Activated naive CD8-positive, alpha-beta T cell treated with anti-CD3 and anti-CD28 coated beads, Interleukin-2, amount 50 U/mL, for 24 hours (primary cell): ENCODE data around the gene TRIM15.
"Not testable (repeated sequence)": the region's sequence is repeated elsewhere in the genome, so short reads cannot be mapped to it uniquely, and the experiment has no call there.

Experiments
- ATAC-seq: fragments of 150-1000 bp; cut with Tn5 transposase; one replicate; pipeline ENCODE4 v1.10.0; 2021
- DNase-seq: peaks from one replicate; pipeline ENCODE4 v3.0.0; 2021
- H3K27ac Mint-ChIP-seq: one replicate; pipeline ENCODE4 v1.8.0; 2021; ENCODE audit warnings: mild to moderate bottlenecking, mixed read lengths
- H3K27me3 Mint-ChIP-seq: one replicate; pipeline ENCODE4 v1.8.0; 2021; ENCODE audit warnings: mixed read lengths
- H3K36me3 Mint-ChIP-seq: one replicate; pipeline ENCODE4 v1.8.0; 2021; ENCODE audit warnings: low read depth, mixed read lengths
- H3K4me1 Mint-ChIP-seq: one replicate; pipeline ENCODE4 v1.8.0; 2021; ENCODE audit warnings: mixed read lengths
- H3K4me3 Mint-ChIP-seq: one replicate; pipeline ENCODE4 v1.8.0; 2021; ENCODE audit warnings: mild to moderate bottlenecking, moderate library complexity, mixed read lengths
- H3K9me3 Mint-ChIP-seq: one replicate; pipeline ENCODE4 v1.8.0; 2021; ENCODE audit warnings: mixed read lengths

The TRIM15 gene

GRCh38 chr6:30163090-30163917 lies at the start of gene TRIM15:
Gene TRIM15 (plus strand): TSS chr6:30163546. CDS start chr6:30163685, 139 bp downstream.
- no peak within 1 kb of the TSS for H3K27ac Mint-ChIP-seq
- H3K36me3 Mint-ChIP-seq = no peaks in the 10 kb centered on the region
- H3K27me3 Mint-ChIP-seq = peaks cover 21% of the 10 kb centered on the region
- no peaks in the 10 kb centered on the region for H3K9me3 Mint-ChIP-seq
- peak; percentile 76 for ATAC-seq
- H3K4me3 Mint-ChIP-seq = no peak within 1 kb of the TSS
- peaks cover 23% of the 10 kb centered on the region for H3K4me1 Mint-ChIP-seq
- DNase-seq = peak; percentile 61

- Mint-ChIP-seq H3K36me3 (no peaks in the 10 kb centered on the region), H3K27ac (no peak overlapping the region), H3K27me3 (peaks cover 54% of the 10 kb centered on the region), H3K9me3 (no peaks in the 10 kb centered on the region), H3K4me1 (peaks cover 13% of the 10 kb centered on the region), H3K4me3 (peak overlapping the region; percentile 4)
- DNase-seq = no peak
- ATAC-seq = no peak
Measured at GRCh38 chr6:30113841-30114240, 49.5 kb upstream of the TRIM15 start.

- H3K27me3 Mint-ChIP-seq = peaks cover 39% of the 10 kb centered on the region
- DNase-seq (no peak), ATAC-seq (no peak)
- no peaks in the 10 kb centered on the region for H3K36me3 Mint-ChIP-seq
- H3K27ac Mint-ChIP-seq = no peak overlapping the region
- peaks cover 13% of the 10 kb centered on the region for H3K4me1 Mint-ChIP-seq
- H3K9me3 Mint-ChIP-seq = no peaks in the 10 kb centered on the region
- no peak overlapping the region for H3K4me3 Mint-ChIP-seq
Measured at GRCh38 chr6:30116724-30117123, 46.6 kb upstream of the TRIM15 start.

GRCh38 chr6:30118691-30119090 lies 44.7 kb upstream of the TRIM15 start:
- not testable (repeated sequence) for DNase-seq, H3K4me3 Mint-ChIP-seq, ATAC-seq, H3K4me1 Mint-ChIP-seq, H3K9me3 Mint-ChIP-seq, H3K36me3 Mint-ChIP-seq, H3K27ac Mint-ChIP-seq
- peaks cover 26% of the 10 kb centered on the region for H3K27me3 Mint-ChIP-seq

GRCh38 chr6:30121446-30122366 lies 41.6 kb upstream of the TRIM15 start:
- Mint-ChIP-seq H3K27me3 (peaks cover 21% of the 10 kb centered on the region), H3K27ac (no peak overlapping the region), H3K4me1 (no peaks in the 10 kb centered on the region), H3K36me3 (no peaks in the 10 kb centered on the region), H3K9me3 (no peaks in the 10 kb centered on the region), H3K4me3 (no peak overlapping the region)
- no peak for DNase-seq
- ATAC-seq = no peak

GRCh38 chr6:30122515-30122914 lies 40.8 kb upstream of the TRIM15 start:
- no peak for ATAC-seq
- peaks cover 29% of the 10 kb centered on the region for H3K27me3 Mint-ChIP-seq

GRCh38 chr6:30127238-30128093 lies 35.9 kb upstream of the TRIM15 start:
- Mint-ChIP-seq H3K9me3 (no peaks in the 10 kb centered on the region), H3K36me3 (no peaks in the 10 kb centered on the region), H3K4me3 (no peak overlapping the region), H3K4me1 (peaks cover 21% of the 10 kb centered on the region), H3K27me3 (peaks cover 63% of the 10 kb centered on the region), H3K27ac (no peak overlapping the region)
- ATAC-seq (no peak), DNase-seq (no peak)

More at GRCh38 chr6:30122515-30122914, 40.8 kb upstream of the TRIM15 start:
- Mint-ChIP-seq H3K9me3 (no peaks in the 10 kb centered on the region), H3K4me3 (no peak overlapping the region), H3K36me3 (no peaks in the 10 kb centered on the region), H3K27ac (no peak overlapping the region), H3K4me1 (no peaks in the 10 kb centered on the region)
- no peak for DNase-seq

- Mint-ChIP-seq H3K9me3 (no peaks in the 10 kb centered on the region), H3K27ac (no peak overlapping the region), H3K4me1 (peaks cover 21% of the 10 kb centered on the region), H3K4me3 (no peak overlapping the region), H3K27me3 (peaks cover 70% of the 10 kb centered on the region), H3K36me3 (no peaks in the 10 kb centered on the region)
- DNase-seq = no peak
- ATAC-seq = peak; percentile 70
Measured at GRCh38 chr6:30129265-30130178, 33.8 kb upstream of the TRIM15 start.

GRCh38 chr6:30130179-30130679 lies 33.1 kb upstream of the TRIM15 start:
- Mint-ChIP-seq H3K27ac (no peak overlapping the region), H3K4me3 (no peak overlapping the region), H3K27me3 (peaks cover 72% of the 10 kb centered on the region), H3K4me1 (peaks cover 21% of the 10 kb centered on the region), H3K9me3 (no peaks in the 10 kb centered on the region), H3K36me3 (no peaks in the 10 kb centered on the region)
- ATAC-seq (no peak), DNase-seq (no peak)

GRCh38 chr6:30130887-30131862 lies 32.2 kb upstream of the TRIM15 start:
- Mint-ChIP-seq H3K4me3 (no peak overlapping the region), H3K4me1 (peaks cover 23% of the 10 kb centered on the region), H3K27me3 (peaks cover 77% of the 10 kb centered on the region), H3K9me3 (no peaks in the 10 kb centered on the region), H3K36me3 (no peaks in the 10 kb centered on the region), H3K27ac (no peak overlapping the region)
- ATAC-seq = peak; percentile 83
- DNase-seq = peak; percentile 48

GRCh38 chr6:30131947-30132497 lies 31.3 kb upstream of the TRIM15 start:
- H3K4me3 Mint-ChIP-seq = no peak overlapping the region
- H3K27ac Mint-ChIP-seq = no peak overlapping the region
- ATAC-seq = no peak
- peaks cover 23% of the 10 kb centered on the region for H3K4me1 Mint-ChIP-seq
- H3K9me3 Mint-ChIP-seq = no peaks in the 10 kb centered on the region
- no peak for DNase-seq
- no peaks in the 10 kb centered on the region for H3K36me3 Mint-ChIP-seq
- peaks cover 72% of the 10 kb centered on the region for H3K27me3 Mint-ChIP-seq

- H3K27ac Mint-ChIP-seq = no peak overlapping the region
- H3K4me3 Mint-ChIP-seq = no peak overlapping the region
- no peaks in the 10 kb centered on the region for H3K9me3 Mint-ChIP-seq
- H3K27me3 Mint-ChIP-seq = peaks cover 50% of the 10 kb centered on the region
- no peaks in the 10 kb centered on the region for H3K36me3 Mint-ChIP-seq
- peaks cover 12% of the 10 kb centered on the region for H3K4me1 Mint-ChIP-seq
- no peak for ATAC-seq
- DNase-seq = no peak
Measured at GRCh38 chr6:30135147-30135546, 28.2 kb upstream of the TRIM15 start.
